Omental fat pad (tissue), 4 donors: Measurements from ENCODE around the gene HNRNPK. TPM values are rescaled to one million over a fixed set of nuclear protein-coding genes. Genes with fewer than 3 reads are reported as not detected.

Experiments used
- ATAC-seq: fragments of 150-250 bp; one replicate; pipeline ENCODE4 v1.9.1; 2016; ENCODE audit warnings: mild to moderate bottlenecking, moderate library complexity; ENCODE audit not compliant: low FRiP score
- DNase-seq: peaks from one replicate; pipeline ENCODE4 v3.0.0-alpha.2; 2019; ENCODE audit warnings: low spot score
- small RNA-seq: library from RNA; depleted of rRNA; stranded (forward); fragments of <200 nt; gene quantifications from one replicate; pipeline ENCODE3, GENCODE V24; 2016
- total RNA-seq, 4 donors: library from RNA; depleted of rRNA; stranded (reverse); fragments of >200 nt; gene quantifications; one replicate each; pipeline ENCODE4 v1.1.0, GENCODE V29; 2016
- TF ChIP-seq, protein P1 (sequence below), 3 donors: fragments of 450-650 bp; IDR thresholded peaks; one replicate each; pipeline ENCODE4 v1.5.1; 2016 to 2017; ENCODE audit warnings: antibody characterized with exemption in 3 of 3, mild to moderate bottlenecking in 3 of 3, moderate library complexity in 2 of 3

HNRNPK gene
- total RNA-seq, 4 donors from 2014 or later, result 417 to 565 (median 429) TPM

DNA sequence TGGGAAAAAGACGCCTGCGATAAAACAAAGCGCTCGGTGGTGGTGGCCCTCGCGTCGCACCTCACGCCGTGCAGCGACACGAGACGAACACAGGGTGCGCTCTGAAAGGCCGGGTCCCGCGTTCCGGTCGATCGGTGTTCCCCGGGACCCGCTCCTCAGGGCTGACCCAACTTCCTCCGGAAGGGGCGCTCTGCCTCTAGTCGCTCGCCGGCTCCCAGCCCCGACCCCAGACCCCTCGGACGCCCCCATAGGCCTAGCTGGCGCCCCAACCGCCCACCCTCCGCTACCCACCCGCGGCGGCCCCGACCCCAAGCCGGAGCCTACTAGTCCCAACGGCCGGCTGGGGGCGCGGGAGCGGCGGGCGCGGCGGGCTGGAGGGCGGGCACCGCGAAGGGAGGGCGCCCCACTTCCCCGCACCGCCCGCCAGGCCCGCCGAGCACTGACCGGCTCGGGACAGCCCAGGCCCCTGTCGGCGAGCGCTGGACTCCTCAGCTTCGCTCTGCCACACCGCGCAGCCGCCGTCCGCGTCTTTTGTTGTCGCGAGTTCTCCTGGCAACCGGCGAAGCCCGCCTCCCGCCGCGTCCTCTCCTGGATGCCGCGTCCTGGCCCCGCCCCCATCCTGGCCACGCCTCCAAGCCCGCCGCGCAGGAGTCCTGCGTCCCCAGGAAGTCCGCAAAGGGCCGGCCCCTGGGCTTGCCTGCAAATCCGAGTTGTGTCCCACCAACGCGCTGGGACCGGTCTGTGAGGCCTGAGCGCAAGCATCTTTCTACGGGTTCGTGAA is 58.9 kb downstream of the HNRNPK start, which contains the start of gene KIF27:
TSS of gene KIF27 (minus strand) at position 506 of the 781 bp plus-strand sequence. CDS start 5,841 bp downstream, outside the sequence.
- DNase-seq (peak; percentile 98), ATAC-seq (peak; percentile 98)
- TF ChIP-seq, protein P1, sequence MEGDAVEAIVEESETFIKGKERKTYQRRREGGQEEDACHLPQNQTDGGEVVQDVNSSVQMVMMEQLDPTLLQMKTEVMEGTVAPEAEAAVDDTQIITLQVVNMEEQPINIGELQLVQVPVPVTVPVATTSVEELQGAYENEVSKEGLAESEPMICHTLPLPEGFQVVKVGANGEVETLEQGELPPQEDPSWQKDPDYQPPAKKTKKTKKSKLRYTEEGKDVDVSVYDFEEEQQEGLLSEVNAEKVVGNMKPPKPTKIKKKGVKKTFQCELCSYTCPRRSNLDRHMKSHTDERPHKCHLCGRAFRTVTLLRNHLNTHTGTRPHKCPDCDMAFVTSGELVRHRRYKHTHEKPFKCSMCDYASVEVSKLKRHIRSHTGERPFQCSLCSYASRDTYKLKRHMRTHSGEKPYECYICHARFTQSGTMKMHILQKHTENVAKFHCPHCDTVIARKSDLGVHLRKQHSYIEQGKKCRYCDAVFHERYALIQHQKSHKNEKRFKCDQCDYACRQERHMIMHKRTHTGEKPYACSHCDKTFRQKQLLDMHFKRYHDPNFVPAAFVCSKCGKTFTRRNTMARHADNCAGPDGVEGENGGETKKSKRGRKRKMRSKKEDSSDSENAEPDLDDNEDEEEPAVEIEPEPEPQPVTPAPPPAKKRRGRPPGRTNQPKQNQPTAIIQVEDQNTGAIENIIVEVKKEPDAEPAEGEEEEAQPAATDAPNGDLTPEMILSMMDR (IDR thresholded peaks at IDR 0.05), result peak in 1 of 3 donors; percentile 18

DNA sequence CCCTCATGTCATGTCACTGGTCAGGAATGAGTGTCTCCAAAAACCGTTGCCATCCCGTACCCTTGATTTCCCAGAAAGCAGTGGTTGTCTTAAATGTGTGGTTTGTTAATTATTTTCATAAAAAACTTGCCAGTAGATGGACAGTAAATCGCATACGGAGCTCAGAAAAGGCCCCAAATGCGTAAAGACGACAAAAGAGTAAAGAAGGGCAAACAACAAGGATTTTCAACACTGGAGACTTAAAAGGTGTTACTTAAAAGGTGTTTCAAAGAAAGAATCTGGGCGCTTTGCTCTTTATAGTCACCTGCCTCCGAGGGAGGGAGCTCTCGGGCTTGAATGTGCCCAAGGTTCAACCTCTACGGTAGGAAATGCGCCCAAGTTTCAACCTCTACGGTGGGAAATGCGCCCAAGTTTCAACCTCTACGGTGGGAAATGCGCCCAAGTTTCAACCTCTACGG is 59.5 kb downstream of the HNRNPK start:
- DNase-seq, result no peak
- ATAC-seq, result peak; percentile 30
- TF ChIP-seq, protein P1 (IDR thresholded peaks at IDR 0.05), result no peak

DNA sequence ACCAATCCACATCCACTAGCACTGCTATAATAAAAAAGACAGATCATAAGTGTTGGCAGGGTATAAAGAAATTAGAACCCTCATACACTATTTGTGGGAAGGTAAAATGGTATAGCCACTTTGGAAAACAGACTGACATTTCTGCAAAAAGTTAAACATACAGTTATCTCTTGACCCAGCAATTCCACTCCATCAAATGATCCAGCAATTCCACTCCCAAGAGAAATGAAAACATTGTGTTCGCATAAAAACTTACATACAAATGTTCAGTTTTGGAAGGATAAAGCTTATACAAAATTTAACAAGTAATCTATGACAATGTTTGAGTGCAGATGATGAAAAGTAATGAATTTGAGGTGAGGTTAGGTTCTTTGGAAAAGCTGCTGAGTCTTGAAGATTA is 60.9 kb downstream of the HNRNPK start:
- no peak for ATAC-seq
- TF ChIP-seq, protein P1 (IDR thresholded peaks at IDR 0.05), result no peak
- DNase-seq, result no peak

Small RNA genes lying within 50 kb of the gene (small RNA-seq; reads per million reads assigned to genes)
- not detected for gene RF00019

Other genes starting within 250 kb of the HNRNPK start
- gene GKAP1, start 162.4 kb downstream of the HNRNPK start, total RNA-seq, result 10 to 100 TPM in 2 of 4 donors, 1 to 10 TPM in 2; 5.0 to 18.9 (median 10.2) TPM
- gene KIF27, start 58.8 kb downstream of the HNRNPK start, total RNA-seq, result 1 to 10 TPM; 3.0 to 5.7 (median 4.4) TPM
- 1 to 10 TPM; 2.0 to 8.0 (median 2.3) TPM for gene RMI1, start 590 bp upstream of the HNRNPK start, total RNA-seq